NCI-H446 treated with DMSO at 0.1 percent for 48 hours (cell line): ENCODE results near the gene CCL4.

ENCODE experiments used
- DNase-seq: peaks from one replicate; lab custom pipeline; 2025; lab: John Stamatoyannopoulos, UW

CCL4 gene

GRCh38 chr17:36144981-36145729 is 41.5 kb downstream of the CCL4 start:
- DNase-seq, result no peak

- DNase-seq, result no peak
Measured at GRCh38 chr17:36147601-36148000, 44.0 kb downstream of the CCL4 start.

GRCh38 chr17:36148559-36149295 is 45.1 kb downstream of the CCL4 start:
- peak; percentile 3 for DNase-seq

- DNase-seq, result no peak
Measured at GRCh38 chr17:36149296-36149820, 45.7 kb downstream of the CCL4 start.

GRCh38 chr17:36151891-36152638 is 48.4 kb downstream of the CCL4 start:
- no peak for DNase-seq

- DNase-seq, result no peak
Measured at GRCh38 chr17:36152639-36153120, 49.1 kb downstream of the CCL4 start.

- DNase-seq, result no peak
Measured at GRCh38 chr17:36153895-36154610, 50.4 kb downstream of the CCL4 start.
